NCI-H1417 treated with DMSO at 0.1 percent for 48 hours (cell line): ENCODE results near the gene ARID2.

Experiments
- DNase-seq: peaks from one replicate; lab custom pipeline; 2025; lab: John Stamatoyannopoulos, UW

ARID2 gene

DNA sequence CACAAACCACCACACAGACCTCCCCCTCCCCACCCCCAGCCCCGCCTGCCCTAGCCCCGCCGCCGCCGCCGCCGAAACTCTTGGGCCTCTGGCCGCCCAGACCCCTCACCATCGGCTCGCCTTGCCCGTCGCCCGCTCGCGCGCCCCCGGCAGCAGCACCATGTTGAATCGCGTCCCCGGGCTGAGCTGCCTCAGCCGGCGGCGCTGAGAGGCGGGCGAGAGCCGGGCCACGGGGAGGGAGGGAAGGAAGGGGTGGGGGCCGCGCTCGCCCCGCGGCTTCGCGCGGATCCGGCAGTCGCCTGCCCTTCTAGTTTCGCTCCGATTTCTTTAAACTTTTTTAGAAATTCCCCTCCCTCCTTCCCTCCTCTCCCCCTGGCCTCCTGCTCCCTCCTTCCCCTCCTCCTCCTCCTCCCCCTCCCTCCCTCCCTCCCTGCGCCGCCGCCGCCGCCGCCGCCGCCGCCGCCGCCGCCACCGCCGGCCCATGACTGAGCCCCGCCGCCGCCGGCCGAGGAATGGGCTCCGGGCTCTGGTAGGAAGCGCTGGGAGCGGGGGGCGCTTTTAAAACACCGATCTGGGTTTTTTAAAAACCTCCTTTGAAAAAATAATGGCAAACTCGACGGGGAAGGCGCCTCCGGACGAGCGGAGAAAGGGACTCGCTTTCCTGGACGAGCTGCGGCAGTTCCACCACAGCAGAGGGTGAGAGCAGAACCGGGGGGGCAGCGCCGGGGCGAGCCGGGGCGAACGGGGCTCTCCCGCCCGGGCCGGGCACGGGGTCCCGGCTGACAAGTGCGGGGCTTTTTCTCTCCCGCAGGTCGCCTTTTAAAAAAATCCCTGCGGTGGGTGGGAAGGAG, at the start of gene ARID2:
Gene ARID2 (plus strand): TSS at position 474 of the 851 bp plus-strand sequence. CDS start 131 bp downstream, at position 605.
- DNase-seq, result peak; percentile 47

GRCh38 chr12:45680362-45680761, 49.1 kb upstream of the ARID2 start:
- no peak for DNase-seq

DNA sequence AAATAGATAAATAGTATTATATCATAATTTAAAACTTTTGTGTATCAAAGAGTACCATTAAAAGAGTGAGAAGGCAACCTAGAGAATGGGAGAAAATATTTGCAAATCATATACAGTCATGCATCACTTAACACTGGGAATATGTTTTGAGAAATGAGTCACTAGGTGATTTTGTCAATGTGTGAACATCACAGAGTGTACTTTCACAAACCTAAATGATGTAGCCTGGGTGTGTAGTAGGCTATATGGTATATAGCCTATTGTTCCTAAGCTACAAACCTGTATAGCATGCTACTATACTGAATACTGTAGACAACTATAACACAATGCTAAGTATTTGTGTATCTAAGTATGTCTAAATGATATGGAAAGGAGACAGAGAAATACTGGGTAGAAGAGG, 48.0 kb upstream of the ARID2 start:
- DNase-seq, result no peak

- no peak for DNase-seq
Measured at GRCh38 chr12:45685680-45686079, 43.8 kb upstream of the ARID2 start.

DNA sequence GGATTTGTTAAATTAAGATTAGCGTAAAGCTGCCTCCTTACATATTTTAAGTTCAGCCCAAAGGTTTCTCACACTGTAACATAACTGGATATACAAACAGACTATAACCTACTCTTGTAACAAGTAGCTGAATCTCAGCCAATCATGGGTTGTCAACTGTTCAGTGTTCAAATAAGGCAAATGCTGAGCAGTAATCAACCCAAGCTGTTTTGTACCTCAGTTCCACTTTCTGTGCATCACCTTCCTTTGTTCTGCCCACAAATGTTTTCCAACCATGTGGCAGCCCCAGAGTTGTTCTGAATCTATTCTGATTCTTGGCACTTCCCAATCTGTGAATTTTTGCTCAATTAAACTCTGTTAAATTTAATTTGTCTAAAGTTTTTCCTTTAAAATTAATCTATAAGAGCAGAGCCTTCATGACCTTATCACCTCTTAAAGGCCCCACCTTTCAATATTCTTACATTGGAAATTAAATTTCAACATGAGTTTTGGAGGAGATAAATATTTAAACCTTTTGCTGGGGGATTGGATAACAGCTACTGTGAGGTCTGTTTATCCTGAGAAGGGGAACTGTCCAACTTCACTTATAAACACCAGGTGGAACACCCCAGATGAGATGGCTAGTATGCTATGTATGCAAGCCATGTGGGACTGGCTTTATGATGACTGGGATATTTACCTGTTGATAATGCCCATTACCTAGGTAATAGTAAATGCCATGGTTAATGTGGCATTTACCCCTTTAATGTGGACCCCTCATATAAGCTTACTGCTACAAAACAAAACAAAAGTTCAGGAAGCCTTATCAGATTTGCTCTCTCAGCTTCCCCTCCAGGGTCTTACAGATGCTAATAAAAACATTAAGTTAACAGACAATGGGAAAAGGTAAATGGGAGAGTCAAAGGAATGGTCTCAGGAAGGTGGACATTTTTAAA, 42.2 kb upstream of the ARID2 start:
- no peak for DNase-seq

DNA sequence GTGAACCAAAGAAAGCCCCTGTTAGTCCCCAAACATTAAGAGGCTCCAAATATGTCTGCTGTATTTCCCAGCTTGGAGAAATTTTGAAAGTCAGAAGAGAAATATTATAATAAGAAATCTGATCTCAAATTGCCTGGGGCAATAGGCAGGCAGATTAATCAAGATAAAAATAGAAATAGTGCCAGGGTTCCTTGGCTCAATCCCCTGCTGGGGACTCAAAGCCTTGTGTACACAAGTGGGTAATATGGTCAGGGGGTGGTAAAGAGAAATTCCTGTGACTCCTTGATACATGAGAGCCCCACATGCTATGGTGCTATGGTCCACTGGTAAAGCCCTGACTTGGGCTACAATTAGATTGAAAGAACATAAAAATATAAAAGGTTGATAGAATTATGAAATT, 41.3 kb upstream of the ARID2 start:
- DNase-seq, result peak; percentile 3

DNA sequence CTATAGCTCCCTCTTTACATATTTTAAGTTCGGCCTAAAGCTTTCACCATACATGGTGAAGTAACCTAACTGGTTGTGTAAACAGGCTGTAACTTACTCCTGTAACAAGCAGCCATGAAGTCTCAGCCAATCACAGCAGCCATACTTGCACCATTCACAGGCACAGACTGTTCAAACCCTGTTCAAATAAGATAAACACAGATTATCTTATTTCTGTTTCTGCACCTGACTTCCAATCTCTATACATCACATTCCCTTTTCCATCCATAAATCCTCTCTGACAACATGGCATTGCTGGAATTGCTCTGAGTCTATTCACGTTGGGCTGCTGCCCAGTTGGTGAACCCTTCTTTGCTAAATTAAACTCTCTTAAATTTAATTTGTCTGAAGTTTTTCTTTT, 34.5 kb upstream of the ARID2 start:
- DNase-seq, result no peak

DNA sequence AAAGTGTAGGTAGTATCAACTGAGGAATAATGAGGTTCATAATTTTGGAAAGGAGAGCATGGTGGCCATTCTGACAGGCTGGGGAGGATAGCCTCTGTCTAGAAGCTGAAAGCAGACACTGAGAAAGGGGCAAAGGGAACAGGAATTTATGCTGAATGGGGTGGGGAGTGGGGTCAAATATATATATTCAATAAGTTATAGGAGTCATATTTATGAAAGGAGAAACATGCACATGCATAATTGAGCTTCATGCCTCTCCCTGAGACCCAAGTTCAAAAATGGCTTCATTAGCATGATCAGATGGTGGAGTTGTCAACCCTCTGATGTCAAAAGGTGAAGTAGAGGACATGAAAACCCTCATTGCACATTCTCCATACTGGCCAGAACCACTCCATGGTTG, 33.9 kb upstream of the ARID2 start:
- DNase-seq, result no peak

- no peak for DNase-seq
Measured at GRCh38 chr12:45696049-45696448, 33.5 kb upstream of the ARID2 start.

GRCh38 chr12:45697371-45697770, 32.1 kb upstream of the ARID2 start:
- DNase-seq, result no peak

- no peak for DNase-seq
Measured at GRCh38 chr12:45701296-45701695, 28.2 kb upstream of the ARID2 start.

GRCh38 chr12:45703942-45704341, 25.6 kb upstream of the ARID2 start:
- no peak for DNase-seq

- no peak for DNase-seq
Measured at GRCh38 chr12:45704968-45705367, 24.5 kb upstream of the ARID2 start.

DNA sequence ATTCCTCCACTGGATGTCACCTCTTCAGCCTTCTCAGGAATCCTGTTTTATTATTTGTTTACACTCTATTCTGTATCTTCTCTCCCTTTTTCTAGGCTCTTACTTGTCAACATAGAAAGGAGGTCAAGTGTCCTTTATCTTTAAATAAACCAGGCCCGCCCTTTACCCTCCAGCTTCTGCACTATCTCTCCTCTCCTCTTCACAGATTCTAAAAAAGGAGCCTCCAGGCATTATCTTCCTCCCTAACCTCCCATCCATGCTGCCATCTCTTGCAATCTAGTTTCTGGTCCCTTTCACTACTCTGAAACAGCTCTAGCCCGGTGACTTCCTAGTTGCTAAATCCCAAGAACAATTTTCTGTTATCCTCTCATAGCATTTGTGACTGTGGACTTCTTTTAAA, 24.1 kb upstream of the ARID2 start:
- DNase-seq, result no peak

- DNase-seq, result no peak
Measured at GRCh38 chr12:45707241-45707857, 22.2 kb upstream of the ARID2 start.

- no peak for DNase-seq
Measured at GRCh38 chr12:45708363-45708762, 21.1 kb upstream of the ARID2 start.

- DNase-seq, result no peak
Measured at GRCh38 chr12:45708901-45709300, 20.6 kb upstream of the ARID2 start.

- DNase-seq, result no peak
Measured at GRCh38 chr12:45712319-45712718, 17.2 kb upstream of the ARID2 start.

DNA sequence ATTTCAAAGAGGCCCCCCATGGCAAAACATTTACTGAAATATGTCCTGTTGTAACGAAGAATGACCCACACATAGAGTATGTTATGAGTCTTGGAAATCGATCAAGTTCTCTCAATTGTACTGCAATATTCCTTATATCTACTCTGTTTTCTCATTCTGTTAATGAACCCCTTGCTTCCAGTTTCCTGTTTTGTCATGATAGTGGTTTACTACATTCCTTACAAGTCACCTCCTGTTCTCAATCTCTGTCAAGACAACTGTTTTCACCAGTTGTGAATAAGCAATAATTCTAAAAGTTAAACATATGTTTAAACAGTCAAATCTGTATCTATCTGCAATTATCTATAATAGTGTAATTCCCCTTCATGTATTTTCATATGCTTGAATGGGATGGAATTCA, 16.4 kb upstream of the ARID2 start:
- no peak for DNase-seq

GRCh38 chr12:45718306-45718705, 11.2 kb upstream of the ARID2 start:
- DNase-seq, result no peak

GRCh38 chr12:45720069-45720468, 9.4 kb upstream of the ARID2 start:
- DNase-seq, result no peak

DNA sequence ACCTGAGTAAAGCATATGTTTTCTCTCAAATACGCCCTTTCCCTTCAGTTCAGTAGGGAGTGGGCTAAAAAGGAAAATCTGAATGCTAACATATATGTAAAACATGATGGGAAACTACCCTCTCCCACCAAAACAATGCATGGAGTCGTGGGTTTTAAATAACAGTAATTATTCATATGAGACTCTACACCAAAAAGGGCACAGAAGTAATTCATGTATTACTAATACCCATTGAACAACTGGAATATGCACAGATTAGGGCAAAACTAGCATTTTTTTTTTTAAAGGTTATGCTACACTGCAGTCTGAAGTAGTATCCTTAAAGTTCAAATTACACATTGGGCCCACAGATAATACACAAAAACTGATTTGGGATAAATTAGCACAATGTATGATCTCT, 8.1 kb upstream of the ARID2 start:
- DNase-seq, result no peak

- no peak for DNase-seq
Measured at GRCh38 chr12:45721954-45722353, 7.6 kb upstream of the ARID2 start.
